ENCODE data around the gene LYRM2. TPM values are rescaled to one million over a fixed set of nuclear protein-coding genes. Genes with fewer than 3 reads are reported as not detected.

Gene LYRM2
- total RNA-seq, 1 experiment from 2014 or later: 32.1 TPM

- no peaks in the 10 kb centered on the region for H3K27me3 ChIP-seq
- H3K9me3 ChIP-seq (replicated peaks): no peaks in the 10 kb centered on the region
- H3K4me3 ChIP-seq: no peak overlapping the region
- H3K4me1 ChIP-seq: no peaks in the 10 kb centered on the region
- DNase-seq: no peak
- no peaks in the 10 kb centered on the region for H3K36me3 ChIP-seq
- no peak overlapping the region for H3K27ac ChIP-seq
These were observed 107.6 kb downstream of the LYRM2 start for GRCh38 chr6:89530982-89531381.

GRCh38 chr6:89528866-89529265, 109.7 kb downstream of the LYRM2 start:
- H3K36me3 ChIP-seq: no peaks in the 10 kb centered on the region
- no peaks in the 10 kb centered on the region for H3K4me1 ChIP-seq
- no peak overlapping the region for H3K27ac ChIP-seq
- H3K9me3 ChIP-seq (replicated peaks): no peaks in the 10 kb centered on the region
- H3K4me3 ChIP-seq: no peak overlapping the region
- no peaks in the 10 kb centered on the region for H3K27me3 ChIP-seq
- no peak for DNase-seq

- H3K4me3 ChIP-seq: no peak overlapping the region
- H3K36me3 ChIP-seq: no peaks in the 10 kb centered on the region
- no peak overlapping the region for H3K27ac ChIP-seq
- H3K27me3 ChIP-seq: no peaks in the 10 kb centered on the region
- H3K4me1 ChIP-seq: no peaks in the 10 kb centered on the region
- DNase-seq: no peak
- no peaks in the 10 kb centered on the region for H3K9me3 ChIP-seq (replicated peaks)
These were observed 110.9 kb downstream of the LYRM2 start for GRCh38 chr6:89527634-89528033.

- Histone ChIP-seq H3K4me1 (no peaks in the 10 kb centered on the region), H3K27ac (no peak overlapping the region), H3K4me3 (no peak overlapping the region), H3K36me3 (no peaks in the 10 kb centered on the region), H3K9me3 (replicated peaks) (no peaks in the 10 kb centered on the region), H3K27me3 (no peaks in the 10 kb centered on the region)
- DNase-seq: no peak
These were observed 112.0 kb downstream of the LYRM2 start for GRCh38 chr6:89526563-89526869.

- no peak overlapping the region for H3K4me3 ChIP-seq
- no peak overlapping the region for H3K27ac ChIP-seq
- no peaks in the 10 kb centered on the region for H3K27me3 ChIP-seq
- no peaks in the 10 kb centered on the region for H3K4me1 ChIP-seq
- no peaks in the 10 kb centered on the region for H3K9me3 ChIP-seq (replicated peaks)
- no peaks in the 10 kb centered on the region for H3K36me3 ChIP-seq
- DNase-seq: no peak
These were observed 112.6 kb downstream of the LYRM2 start for GRCh38 chr6:89525786-89526562.

- Histone ChIP-seq H3K36me3 (no peaks in the 10 kb centered on the region), H3K4me3 (no peak overlapping the region), H3K9me3 (replicated peaks) (no peaks in the 10 kb centered on the region; the same call in 1 of the 2 replicates), H3K4me1 (no peaks in the 10 kb centered on the region), H3K27me3 (0 out of 2 replicates have a peak, but pooled peaks cover 3% of the 10 kb centered on the region), H3K27ac (no peak overlapping the region)
- no peak for DNase-seq
These were observed 115.8 kb downstream of the LYRM2 start for GRCh38 chr6:89522778-89523177.

GRCh38 chr6:89520736-89521135, 117.8 kb downstream of the LYRM2 start:
- Histone ChIP-seq H3K4me1 (no peaks in the 10 kb centered on the region), H3K4me3 (no peak overlapping the region), H3K27ac (no peak overlapping the region), H3K36me3 (no peaks in the 10 kb centered on the region), H3K9me3 (replicated peaks) (no peaks in the 10 kb centered on the region; the same call in 1 of the 2 replicates), H3K27me3 (0 out of 2 replicates have a peak, but pooled peaks cover 3% of the 10 kb centered on the region)
- no peak for DNase-seq

- no peaks in the 10 kb centered on the region for H3K4me1 ChIP-seq
- H3K4me3 ChIP-seq: no peak overlapping the region
- H3K9me3 ChIP-seq (replicated peaks): no peaks in the 10 kb centered on the region; the same call in 1 of the 2 replicates
- H3K27me3 ChIP-seq: 0 out of 2 replicates have a peak, but pooled peaks cover 3% of the 10 kb centered on the region
- peak; percentile 8 to 35 for DNase-seq
- no peaks in the 10 kb centered on the region for H3K36me3 ChIP-seq
- H3K27ac ChIP-seq: no peak overlapping the region
These were observed 120.0 kb downstream of the LYRM2 start for GRCh38 chr6:89518352-89519055.

Other genes with a start within 250 kb of the LYRM2 start
- 61.3 and 63.8 TPM in 2 replicates for gene RRAGD, start 226.5 kb downstream of the LYRM2 start, total RNA-seq (2014; rRNA removed; shearing (Covaris generic))
- 0.18 and 0.73 TPM in 2 replicates for gene ANKRD6, start 205.6 kb downstream of the LYRM2 start, total RNA-seq (2014; rRNA removed; shearing (Covaris generic))
- gene MDN1, start 181.0 kb upstream of the LYRM2 start, total RNA-seq (2014; rRNA removed; shearing (Covaris generic)): 44.8 and 48.6 TPM in 2 replicates
- 27.6 and 34.0 TPM in 2 replicates for gene CASP8AP2, start 191.1 kb upstream of the LYRM2 start, total RNA-seq (2014; rRNA removed; shearing (Covaris generic))